ENCODE data around the gene ZPBP2.
"Not testable (repeated sequence)": the region's sequence is repeated elsewhere in the genome, so short reads cannot be mapped to it uniquely, and the experiment has no call there.

Gene ZPBP2

GRCh38 chr17:39867880-39868553 lies at the start of gene ZPBP2:
Gene ZPBP2 (plus strand): TSS chr17:39868202. CDS start chr17:39868355, 153 bp downstream.
- no peak for DNase-seq (ENCODE audit: low read depth, low spot score)

- DNase-seq (ENCODE audit: low read depth, low spot score) = no peak
Observed at GRCh38 chr17:39818358-39819000, 49.5 kb upstream of the ZPBP2 start.

- no peak for DNase-seq (ENCODE audit: low read depth, low spot score)
Observed at GRCh38 chr17:39820541-39820940, 47.5 kb upstream of the ZPBP2 start.

- no peak for DNase-seq (ENCODE audit: low read depth, low spot score)
Observed at GRCh38 chr17:39820987-39821386, 47.0 kb upstream of the ZPBP2 start.

GRCh38 chr17:39822051-39822451 lies 46.0 kb upstream of the ZPBP2 start:
- DNase-seq (ENCODE audit: low read depth, low spot score) = no peak

GRCh38 chr17:39823407-39824054 lies 44.5 kb upstream of the ZPBP2 start:
- no peak for DNase-seq (ENCODE audit: low read depth, low spot score)

GRCh38 chr17:39826334-39826733 lies 41.7 kb upstream of the ZPBP2 start:
- no peak for DNase-seq (ENCODE audit: low read depth, low spot score)

- no peak for DNase-seq (ENCODE audit: low read depth, low spot score)
Observed at GRCh38 chr17:39828443-39828842, 39.6 kb upstream of the ZPBP2 start.

- no peak for DNase-seq (ENCODE audit: low read depth, low spot score)
Observed at GRCh38 chr17:39831588-39831987, 36.4 kb upstream of the ZPBP2 start.

GRCh38 chr17:39834017-39834416 lies 34.0 kb upstream of the ZPBP2 start:
- DNase-seq (ENCODE audit: low read depth, low spot score) = no peak

- no peak for DNase-seq (ENCODE audit: low read depth, low spot score)
Observed at GRCh38 chr17:39835038-39835786, 32.8 kb upstream of the ZPBP2 start.

GRCh38 chr17:39836117-39836516 lies 31.9 kb upstream of the ZPBP2 start:
- no peak for DNase-seq (ENCODE audit: low read depth, low spot score)

- no peak for DNase-seq (ENCODE audit: low read depth, low spot score)
Observed at GRCh38 chr17:39838057-39838456, 29.9 kb upstream of the ZPBP2 start.

GRCh38 chr17:39838784-39839183 lies 29.2 kb upstream of the ZPBP2 start:
- DNase-seq (ENCODE audit: low read depth, low spot score) = no peak

GRCh38 chr17:39841134-39841683 lies 26.8 kb upstream of the ZPBP2 start:
- no peak for DNase-seq (ENCODE audit: low read depth, low spot score)

GRCh38 chr17:39845052-39845846 lies 22.8 kb upstream of the ZPBP2 start:
- DNase-seq (ENCODE audit: low read depth, low spot score) = no peak

- DNase-seq (ENCODE audit: low read depth, low spot score) = no peak
Observed at GRCh38 chr17:39846205-39846604, 21.8 kb upstream of the ZPBP2 start.

GRCh38 chr17:39848600-39848999 lies 19.4 kb upstream of the ZPBP2 start:
- DNase-seq (ENCODE audit: low read depth, low spot score) = no peak

- DNase-seq (ENCODE audit: low read depth, low spot score) = not testable (repeated sequence)
Observed at GRCh38 chr17:39850186-39850585, 17.8 kb upstream of the ZPBP2 start.

GRCh38 chr17:39852239-39852638 lies 15.8 kb upstream of the ZPBP2 start:
- DNase-seq (ENCODE audit: low read depth, low spot score) = no peak

GRCh38 chr17:39854909-39855308 lies 13.1 kb upstream of the ZPBP2 start:
- DNase-seq (ENCODE audit: low read depth, low spot score) = no peak
